ENCODE data around the gene EMD.

Gene EMD

GRCh38 chrX:154419189-154419588 lies 40.1 kb downstream of the EMD start:
- DNase-seq (ENCODE audit: low read depth, low spot score), result no peak

- no peak for DNase-seq (ENCODE audit: low read depth, low spot score)
Observed at GRCh38 chrX:154419688-154420401, 40.8 kb downstream of the EMD start.

GRCh38 chrX:154420402-154420756 lies 41.3 kb downstream of the EMD start:
- DNase-seq (ENCODE audit: low read depth, low spot score), result no peak

DNA sequence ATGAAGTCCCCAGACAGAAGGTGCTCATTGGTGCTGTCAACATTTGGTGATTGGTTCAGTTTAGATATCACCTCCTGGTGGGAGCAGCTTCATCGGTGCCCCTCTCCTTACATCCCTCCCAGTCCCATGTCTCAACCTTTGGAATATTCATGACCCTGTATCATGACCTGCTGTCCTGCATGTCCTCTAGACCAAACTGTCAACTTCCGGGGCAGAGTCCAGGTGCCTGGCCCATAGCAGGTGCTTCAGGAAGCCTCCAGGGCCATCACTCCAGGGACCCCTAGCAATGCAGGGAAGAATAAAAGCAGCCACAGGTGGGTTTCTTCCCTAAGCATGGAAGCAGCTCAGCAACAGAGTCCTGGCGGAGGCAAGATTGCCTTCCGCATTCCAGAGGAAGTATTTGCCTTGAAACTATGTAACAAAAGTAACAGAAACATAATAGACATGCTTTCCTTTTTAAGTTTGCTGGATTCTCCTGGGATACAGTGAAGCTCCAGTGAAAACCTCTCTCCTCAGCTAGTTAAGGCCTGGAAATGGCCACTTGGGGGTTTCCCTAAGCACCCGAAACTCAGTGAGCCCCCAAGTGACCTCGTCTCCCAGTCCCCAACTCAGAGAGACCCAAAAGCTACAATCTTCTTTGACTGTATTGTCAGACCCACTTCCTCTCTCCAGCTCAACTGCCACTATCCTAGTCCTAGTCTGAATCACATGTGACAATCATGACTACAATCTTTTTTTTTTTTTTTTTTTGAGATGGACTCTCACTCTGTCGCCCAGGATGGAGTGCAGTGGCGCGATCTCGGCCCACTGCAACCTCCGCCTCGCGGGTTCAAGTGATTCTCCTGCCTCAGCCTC lies 48.0 kb downstream of the EMD start:
- no peak for DNase-seq (ENCODE audit: low read depth, low spot score)

- DNase-seq (ENCODE audit: low read depth, low spot score), result peak; percentile 71
Observed at GRCh38 chrX:154428176-154429171, 49.4 kb downstream of the EMD start, which contains the start of gene ATP6AP1. TSS of gene ATP6AP1 (plus strand) at chrX:154428677. CDS start at chrX:154428693, 16 bp downstream.

DNA sequence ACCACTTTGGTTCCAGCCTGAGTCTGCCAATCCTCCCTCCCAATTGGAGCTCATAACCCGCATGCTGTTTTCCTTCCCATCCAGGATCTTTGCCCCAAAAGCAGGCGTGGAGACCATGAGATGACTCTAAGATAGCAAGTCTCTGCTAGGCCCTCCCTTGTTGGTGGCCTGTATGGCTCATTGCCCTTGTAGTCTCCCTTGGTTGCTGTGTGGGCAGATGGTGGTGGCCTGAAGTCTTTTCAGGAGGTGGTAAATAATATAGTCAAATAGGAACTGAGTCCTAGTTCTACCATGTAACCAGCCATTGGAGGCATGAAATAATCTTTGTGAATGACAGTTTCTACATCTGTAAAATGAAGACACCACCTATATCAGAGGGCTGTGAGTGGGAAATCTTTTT lies 50.6 kb downstream of the EMD start:
- DNase-seq (ENCODE audit: low read depth, low spot score), result no peak

DNA sequence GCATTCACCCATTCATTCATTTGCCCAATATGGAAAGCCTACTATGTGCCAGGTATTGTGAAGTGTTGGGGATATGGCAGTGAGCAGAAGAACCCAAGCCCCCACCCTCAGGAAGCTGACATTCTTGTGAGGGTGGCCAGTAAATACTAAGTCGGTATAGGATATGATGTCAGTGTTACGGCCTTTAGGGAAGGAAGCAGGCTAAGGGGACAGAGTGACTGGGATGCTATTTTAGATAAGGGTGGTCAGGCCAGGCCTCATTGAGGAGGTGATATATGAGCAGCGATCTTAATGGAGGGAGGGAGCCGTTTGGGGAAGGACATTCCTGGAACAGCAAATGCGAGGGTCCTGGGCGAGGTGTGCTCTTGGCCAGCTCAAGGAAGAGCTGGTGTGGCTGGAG lies 51.4 kb downstream of the EMD start:
- no peak for DNase-seq (ENCODE audit: low read depth, low spot score)

DNA sequence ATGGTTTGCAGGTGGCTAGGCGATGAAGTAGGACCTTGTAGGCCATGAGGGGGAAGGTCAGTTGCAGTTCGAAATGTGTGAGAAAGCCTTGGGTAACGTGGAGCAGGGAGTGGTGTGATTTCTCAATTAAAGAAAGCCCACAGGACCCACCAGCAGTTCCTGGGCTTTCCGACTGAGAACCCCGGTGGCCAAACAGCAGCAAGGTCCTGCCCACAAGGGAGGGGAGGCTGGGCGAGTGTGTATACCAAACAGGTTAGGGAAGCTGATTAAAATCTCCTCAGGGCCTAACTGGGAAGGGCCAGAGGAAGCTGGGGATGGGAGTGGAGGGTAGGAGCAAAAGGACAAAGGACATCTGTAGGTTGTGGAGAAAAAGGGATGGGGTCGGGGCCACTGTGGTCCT lies 51.8 kb downstream of the EMD start:
- no peak for DNase-seq (ENCODE audit: low read depth, low spot score)
